K562 (cell line): ENCODE measurements around the gene COL11A2. TPM values are rescaled to one million over a fixed set of nuclear protein-coding genes. Genes with fewer than 3 reads are reported as not detected.

Experiments
- ATAC-seq: fragments of 200-7000 bp; cut with Tn5 transposase; 3 replicates; pipeline ENCODE4 v1.9.1; 2020; ENCODE audit warnings: moderate library complexity
- BruUV-seq: library from RNA; stranded (reverse); fragments of 400-500 nt; replicated peaks from 2 replicates; lab custom pipeline; 2021; lab: Mats Ljungman, UMichigan
- CTCF ChIA-PET: fragments of 300-600 bp; formaldehyde crosslinking; extraction: SDS; loops from one replicate; lab custom pipeline; 2021; ENCODE audit warnings: low intra/inter-chr PET ratio; lab: Yijun Ruan, JAX
- POLR2A ChIA-PET: fragments of 300-600, 350-650 bp; sonication (Branson Sonifier 250); formaldehyde crosslinking; extraction: SDS; loops from one replicate; lab custom pipeline; 2021; ENCODE audit warnings: antibody characterized with exemption, inconsistent platforms; lab: Yijun Ruan, JAX
- DNase-seq, 4 experiments: peaks; one replicate each; pipeline versions ENCODE4 v3.0.0 to v3.0.0-alpha.2; 2011 to 2018; ENCODE audit warnings: low spot score in 3 of 4, mixed read lengths in 3 of 4; ENCODE audit errors: extremely low read depth in 1 of 4
- FAIRE-seq: peaks from 2 replicates; lab custom pipeline; 2011; peaks lifted over from hg19 to GRCh38; lab: Jason Lieb, UNC
- H2AFZ ChIP-seq: 2 replicates; pipeline ENCODE4 v1.6.0; 2011; ENCODE audit warnings: low read depth, low read length, control low read depth, inconsistent platforms
- H3K27ac ChIP-seq: fragments of 200-600 bp; 3 replicates; pipeline ENCODE4 v1.8.0; 2011; ENCODE audit warnings: low read depth, mild to moderate bottlenecking, control low read depth, inconsistent platforms, low read length, moderate library complexity, mixed read lengths; ENCODE audit errors: extremely low read depth
- H3K27me3 ChIP-seq, 2 experiments: fragments of 300-600 bp in 1 of 2; 2 replicates in 1 of 2; 3 replicates in 1 of 2; pipeline versions ENCODE4 v1.6.0 to v1.8.0; 2011; ENCODE audit warnings: inconsistent platforms in 2 of 2, low read length in 2 of 2, mild to moderate bottlenecking in 1 of 2, mixed read lengths in 1 of 2, moderate library complexity in 1 of 2; ENCODE audit not compliant: control insufficient read depth in 2 of 2, insufficient read depth in 2 of 2
- H3K36me3 ChIP-seq: fragments of 300-600 bp; 3 replicates; pipeline ENCODE4 v1.8.0; 2011; ENCODE audit warnings: mild to moderate bottlenecking, low read length, inconsistent platforms; ENCODE audit not compliant: control insufficient read depth, insufficient read depth
- H3K4me1 ChIP-seq, 2 experiments: fragments of 200-600 bp in 1 of 2; replicated peaks in 1 of 2; 2 replicates in 1 of 2; 3 replicates in 1 of 2; pipeline versions ENCODE4 v1.5.1 to v1.8.0; 2011; ENCODE audit warnings: inconsistent platforms in 2 of 2, low read length in 2 of 2, mild to moderate bottlenecking in 1 of 2, mixed read lengths in 1 of 2, moderate library complexity in 1 of 2; ENCODE audit not compliant: control insufficient read depth in 2 of 2, insufficient read depth in 2 of 2
- H3K4me2 ChIP-seq: 2 replicates; pipeline ENCODE4 v1.6.1; 2011; ENCODE audit warnings: low read length, control low read depth, inconsistent platforms, mixed read lengths; ENCODE audit not compliant: insufficient read depth
- H3K4me3 ChIP-seq: fragments of 200-600 bp; sonication (generic), shearing (Covaris generic); 2 replicates; pipeline ENCODE4 v1.5.1; 2016; ENCODE audit warnings: control low read depth, inconsistent platforms
- H3K79me2 ChIP-seq: fragments of 200-600 bp; 3 replicates; pipeline ENCODE4 v1.8.0; 2011; ENCODE audit warnings: low read length, inconsistent platforms; ENCODE audit not compliant: control insufficient read depth, insufficient read depth
- H3K9ac ChIP-seq, 2 experiments: 2 replicates each; pipeline versions ENCODE4 v1.6.0 to v1.6.1; 2011; ENCODE audit warnings: low read depth in 2 of 2, low read length in 2 of 2, control low read depth in 1 of 2, inconsistent platforms in 1 of 2, mild to moderate bottlenecking in 1 of 2, mixed read lengths in 1 of 2; ENCODE audit not compliant: insufficient read depth in 1 of 2
- H3K9me1 ChIP-seq: one replicate; pipeline ENCODE4 v1.6.0; 2011; ENCODE audit warnings: inconsistent platforms, mild to moderate bottlenecking, low read length, moderate library complexity; ENCODE audit not compliant: control insufficient read depth, insufficient read depth
- H3K9me3 ChIP-seq: replicated peaks from 2 replicates; pipeline ENCODE4 v1.5.1; 2011; ENCODE audit warnings: low read depth, low read length, inconsistent platforms; ENCODE audit not compliant: control insufficient read depth, insufficient read depth
- H4K20me1 ChIP-seq: replicated peaks from 2 replicates; pipeline ENCODE4 v1.6.1; 2011; ENCODE audit warnings: low read length, inconsistent platforms, mixed read lengths; ENCODE audit not compliant: control insufficient read depth, insufficient read depth
- EHMT2 ChIP-seq: fragments of 450-650 bp; IDR thresholded peaks from 2 replicates; pipeline ENCODE4 v1.6.1; 2018; ENCODE audit warnings: antibody characterized with exemption
- ILF3 ChIP-seq: fragments of 450-650 bp; IDR thresholded peaks from 2 replicates; pipeline ENCODE4 v1.6.1; 2018; ENCODE audit warnings: antibody characterized with exemption, mild to moderate bottlenecking, moderate library complexity, borderline replicate concordance
- ILK ChIP-seq: fragments of 450-650 bp; IDR thresholded peaks from 2 replicates; pipeline ENCODE4 v1.6.1; 2016; ENCODE audit warnings: missing genetic modification characterization, low read depth, mild to moderate bottlenecking, missing compliant biosample characterization, moderate library complexity, borderline replicate concordance
- KAT8 ChIP-seq: fragments of 450-650 bp; IDR thresholded peaks from 2 replicates; pipeline ENCODE4 v1.6.1; 2016; ENCODE audit warnings: low read depth, mild to moderate bottlenecking
- MCM2 ChIP-seq: fragments of 450-650 bp; IDR thresholded peaks from 2 replicates; pipeline ENCODE4 v1.6.1; 2017; ENCODE audit warnings: low read depth, mild to moderate bottlenecking
- MCM3 ChIP-seq: fragments of 450-650 bp; IDR thresholded peaks from 2 replicates; pipeline ENCODE4 v1.6.1; 2016
- MCM7 ChIP-seq, 2 experiments: fragments of 450-650 bp; IDR thresholded peaks; 2 replicates each; pipeline ENCODE4 v1.6.1; 2016 to 2018
- PCBP1 ChIP-seq: fragments of 200-400 bp; formaldehyde crosslinking; IDR thresholded peaks from 2 replicates; pipeline ENCODE4 v1.6.1; 2018; ENCODE audit warnings: mild to moderate bottlenecking, low read depth, low read length; ENCODE audit not compliant: poor library complexity, severe bottlenecking
- ZNF699 ChIP-seq: fragments of 250-450 bp; sonication (Bioruptor Pico); IDR thresholded peaks from 2 replicates; pipeline ENCODE4 v1.8.0; 2021; ENCODE audit warnings: mild to moderate bottlenecking, moderate library complexity; ENCODE audit not compliant: insufficient replicate concordance
- WGBS: fragments of 100-300 bp; shearing (Covaris generic); methylation state at CpG from one replicate; pipeline ENCODE4 v1.1.6; 2016; ENCODE audit warnings: low coverage, mixed read lengths; ENCODE audit not compliant: insufficient coverage; ENCODE audit errors: missing lambda C conversion rate; 5-methylcytosine and 5-hydroxymethylcytosine counted together
- in situ Hi-C: fragments of 300-500 bp; cut with MboI; formaldehyde crosslinking; loops from 4 replicates; pipeline ENCODE4 v1.15.0; 2018; ENCODE audit warnings: inconsistent platforms, mixed read lengths
- intact Hi-C: fragments of 100-400 bp; cut with micrococcal nuclease; formaldehyde crosslinking; loops from 2 replicates; pipeline ENCODE4 v1.14.2; 2022
- polyA plus RNA-seq, 8 experiments: library from polyadenylated mRNA; depleted of rRNA in 4 of 8; stranded (reverse) in 5 of 8; unstranded in 3 of 8; fragments of >200 nt; fragmentation: Nextera tagmentation in 2 of 8; fragmentation: Illumina TruSeq in 1 of 8; extraction: Ambion mirVana in 2 of 8; extraction: Trizol in 1 of 8; gene quantifications; 2 replicates each; pipeline versions ENCODE4 v1.2.1 to v1.2.3, GENCODE V29; 2011 to 2014; ENCODE audit warnings: inconsistent platforms in 1 of 8, missing spikeins in 1 of 8
- total RNA-seq, 7 experiments: library from RNA; depleted of rRNA in 6 of 7; stranded (reverse); fragments of >200 nt in 6 of 7; fragmentation: Illumina TruSeq in 2 of 7; extraction: Trizol in 2 of 7; gene quantifications; 2 replicates each; pipeline versions ENCODE4 v1.2.1 to v1.2.3, GENCODE V29; 2011 to 2021; ENCODE audit warnings: low replicate concordance in 1 of 7
- TF ChIP-seq, protein P1 (sequence below), 2 experiments: IDR thresholded peaks in 1 of 2; conservative IDR thresholded peaks in 1 of 2; 2 replicates each; pipeline ENCODE4 v1.6.1; 2016; ENCODE audit warnings: low read depth in 2 of 2, mild to moderate bottlenecking in 1 of 2, missing compliant biosample characterization in 1 of 2, missing genetic modification characterization in 1 of 2, moderate library complexity in 1 of 2
- TF ChIP-seq, protein P2 (sequence below): fragments of 450-650 bp; formaldehyde crosslinking; IDR thresholded peaks from 2 replicates; pipeline ENCODE4 v1.4.0; 2022; ENCODE audit warnings: missing genetic modification characterization

COL11A2 gene
- total and polyA plus RNA-seq, 9 of the 15 experiments (the other 6 are each of a cell fraction or from before 2014, with no cell fraction given): 0.04 to 0.35 (median 0.09) TPM; not detected in 1

DNA sequence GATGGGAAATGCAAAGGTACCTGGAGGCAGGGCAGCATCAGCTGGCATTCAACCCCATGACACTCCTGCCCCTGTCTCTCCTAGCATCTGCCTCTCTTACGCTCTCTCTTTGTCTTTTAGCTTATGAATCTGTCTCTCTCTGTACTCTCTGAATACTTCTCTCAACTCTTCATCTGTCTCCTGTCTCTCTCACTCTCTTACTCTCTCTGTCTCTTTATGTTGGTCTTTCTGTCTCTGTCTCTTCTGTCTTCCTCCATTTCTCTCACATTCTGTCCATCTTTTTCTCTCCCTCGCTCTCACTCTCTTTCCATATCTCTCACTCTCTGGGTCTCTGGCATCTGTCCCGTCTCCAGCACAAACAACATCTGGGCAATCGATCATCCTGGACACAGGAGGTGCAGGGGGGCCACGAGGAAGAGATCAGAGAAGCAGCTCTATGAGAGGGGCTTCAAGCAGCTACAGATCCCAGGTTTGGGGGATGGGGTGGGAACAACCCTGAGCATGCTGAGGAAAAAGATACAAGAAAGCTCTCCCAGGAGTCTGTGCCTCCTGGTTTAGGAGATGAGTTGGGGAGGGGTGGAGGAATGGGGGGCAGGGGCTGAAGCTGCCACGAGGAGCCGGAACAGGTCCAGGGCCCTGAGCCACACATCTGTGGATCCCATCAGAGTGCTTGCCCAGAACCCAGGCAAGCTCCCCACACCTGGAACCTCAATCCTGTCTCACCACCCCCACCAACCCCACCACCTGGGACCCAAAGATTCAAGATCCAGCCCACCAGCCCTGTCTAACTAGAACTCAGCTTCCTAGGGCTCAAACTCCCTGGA lies 2.4 kb downstream of the COL11A2 start:
- POLR2A ChIA-PET: interaction anchor here (0.6 to 1.2 kb wide), 7 partner anchors 13 to 218 kb away, joined by 3 to 4 read pairs (median 3); partner anchors contain the start of genes RPS18 and VPS52
- peaks cover 0 to 21% of the 10 kb centered on the region in 2 experiments; a peak in 3 of 5 replicates for H3K4me1 ChIP-seq
- TF ChIP-seq MCM2 (no peak), MCM3 (0 out of 2 replicates have a peak, but pooled peaks have one; percentile 11), ILK (tag) (no peak), ZNF699 (CRISPR knock-in tag) (no peak), PCBP1 (no peak), ILF3 (no peak), EHMT2 (no peak), KAT8 (no peak), MCM7 (IDR thresholded peaks at IDR 0.05) (peak in 1 of 2 experiments; percentile 85; a peak in 1 of 4 replicates)
- TF ChIP-seq, protein P1, sequence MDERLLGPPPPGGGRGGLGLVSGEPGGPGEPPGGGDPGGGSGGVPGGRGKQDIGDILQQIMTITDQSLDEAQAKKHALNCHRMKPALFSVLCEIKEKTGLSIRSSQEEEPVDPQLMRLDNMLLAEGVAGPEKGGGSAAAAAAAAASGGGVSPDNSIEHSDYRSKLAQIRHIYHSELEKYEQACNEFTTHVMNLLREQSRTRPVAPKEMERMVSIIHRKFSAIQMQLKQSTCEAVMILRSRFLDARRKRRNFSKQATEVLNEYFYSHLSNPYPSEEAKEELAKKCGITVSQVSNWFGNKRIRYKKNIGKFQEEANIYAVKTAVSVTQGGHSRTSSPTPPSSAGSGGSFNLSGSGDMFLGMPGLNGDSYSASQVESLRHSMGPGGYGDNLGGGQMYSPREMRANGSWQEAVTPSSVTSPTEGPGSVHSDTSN (CRISPR knock-in tag; IDR thresholded peaks at IDR 0.05; ENCODE audit: low read depth): no peak
- TF ChIP-seq, protein P1 (tag; conservative IDR thresholded peaks at IDR 0.05; ENCODE audit: low read depth): no peak
- TF ChIP-seq, protein P2, sequence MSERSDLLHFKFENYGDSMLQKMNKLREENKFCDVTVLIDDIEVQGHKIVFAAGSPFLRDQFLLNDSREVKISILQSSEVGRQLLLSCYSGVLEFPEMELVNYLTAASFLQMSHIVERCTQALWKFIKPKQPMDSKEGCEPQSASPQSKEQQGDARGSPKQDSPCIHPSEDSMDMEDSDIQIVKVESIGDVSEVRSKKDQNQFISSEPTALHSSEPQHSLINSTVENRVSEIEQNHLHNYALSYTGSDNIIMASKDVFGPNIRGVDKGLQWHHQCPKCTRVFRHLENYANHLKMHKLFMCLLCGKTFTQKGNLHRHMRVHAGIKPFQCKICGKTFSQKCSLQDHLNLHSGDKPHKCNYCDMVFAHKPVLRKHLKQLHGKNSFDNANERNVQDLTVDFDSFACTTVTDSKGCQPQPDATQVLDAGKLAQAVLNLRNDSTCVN (CRISPR knock-in tag): peak; percentile 38; the same call in 1 of the 2 replicates
- peaks cover 27 to 33% of the 10 kb centered on the region in 2 experiments; a peak in 4 of 5 replicates for H3K27me3 ChIP-seq
- DNase-seq (no peak), ATAC-seq (no peak), FAIRE-seq (no peak)
- no peaks in the 10 kb centered on the region for H4K20me1 ChIP-seq
- in situ Hi-C loops (no loop called here), intact Hi-C loops (no loop called here)
- no peak overlapping the region for H3K27ac ChIP-seq
- WGBS: 6% methylated on average over 7 of the region's 7 CpGs
- peaks cover 9% of the 10 kb centered on the region; the same call in 2 of the 3 replicates for H3K36me3 ChIP-seq
- CTCF ChIA-PET: no interaction called here
- H3K79me2 ChIP-seq: no peaks in the 10 kb centered on the region
- H3K9me3 ChIP-seq: no peaks in the 10 kb centered on the region
- no peaks in the 10 kb centered on the region for H3K9me1 ChIP-seq
- BruUV-seq: no TSS peak
- H3K9ac ChIP-seq: no peak overlapping the region
- no peak overlapping the region for H3K4me2 ChIP-seq
- H3K4me3 ChIP-seq: no peak overlapping the region
- no peak overlapping the region for H2AFZ ChIP-seq
